Measurements from ENCODE around the gene CD58. TPM values are rescaled to one million over a fixed set of nuclear protein-coding genes. Genes with fewer than 3 reads are reported as not detected.
"Not testable (repeated sequence)": the region's sequence is repeated elsewhere in the genome, so short reads cannot be mapped to it uniquely, and the experiment has no call there.

Gene CD58
- total RNA-seq, 1 experiment from 2014 or later, result 23.6 TPM

DNA sequence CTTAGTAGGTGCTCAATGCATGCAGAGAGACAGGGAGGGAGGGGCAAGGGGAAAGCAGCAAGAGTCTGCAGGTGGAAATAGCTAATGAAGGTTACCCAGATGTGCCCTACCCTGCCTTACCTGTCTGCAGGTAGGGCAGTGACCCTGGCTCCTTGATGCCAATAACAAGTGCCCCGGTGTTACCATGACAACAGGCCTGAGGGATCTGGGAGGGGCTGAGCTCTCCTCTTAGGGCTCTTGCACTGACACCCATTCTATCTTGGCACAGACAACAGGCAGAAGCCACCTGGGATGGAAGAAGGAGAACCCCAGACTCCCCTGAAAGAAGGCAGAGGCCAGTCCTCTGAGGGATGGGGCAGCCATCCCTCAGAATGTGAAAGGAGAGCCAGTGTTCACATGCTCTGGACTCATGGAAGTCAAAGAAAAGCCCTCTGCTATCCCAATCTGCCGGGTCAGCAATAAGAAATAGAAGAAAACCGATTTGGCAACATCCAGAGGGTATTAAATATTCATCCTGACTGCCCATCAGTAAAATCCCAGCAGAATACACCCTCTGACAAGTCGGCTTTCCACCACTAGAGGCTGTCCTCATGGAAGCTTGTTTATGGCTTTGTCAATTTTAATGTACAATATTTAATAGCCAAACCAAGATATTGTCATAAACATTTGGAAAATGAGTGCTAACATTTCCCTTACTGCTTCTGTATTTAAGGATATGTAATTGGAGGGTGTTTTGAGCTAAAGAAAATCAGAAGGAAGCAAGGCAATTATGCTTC, 24.4 kb upstream of the CD58 start:
- H3K4me2 ChIP-seq; POLR2A ChIA-PET (ENCODE audit: unreplicated experiment); DNase-seq: not testable (repeated sequence)

DNA sequence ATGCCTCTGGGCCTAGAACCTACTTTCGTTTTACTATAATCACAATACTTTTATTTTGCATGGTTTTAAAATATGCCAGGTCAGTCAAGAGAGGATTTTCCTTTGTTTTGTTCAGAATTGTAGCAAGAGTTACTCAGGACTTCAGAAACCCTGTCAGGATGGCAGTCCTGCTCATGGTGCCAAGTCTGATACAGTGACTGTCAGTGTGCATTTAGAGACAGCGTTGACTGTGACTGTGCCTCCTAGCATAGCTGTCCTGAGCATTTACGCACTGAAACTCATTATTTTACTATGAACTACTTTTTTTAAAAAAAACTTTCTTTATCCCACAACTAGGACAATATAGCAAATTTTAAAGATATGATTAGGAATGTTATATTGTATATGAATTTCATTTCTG, 23.2 kb upstream of the CD58 start:
- H3K9me3 ChIP-seq (ENCODE audit: insufficient read depth, low read depth); BruUV-seq (replicated peaks); POLR2A ChIA-PET (ENCODE audit: unreplicated experiment); H3K36me3 ChIP-seq (ENCODE audit: low read depth); H3K9me2 ChIP-seq (ENCODE audit: insufficient read depth); H2AFZ ChIP-seq; H3K79me2 ChIP-seq (ENCODE audit: low read depth); CTCF ChIA-PET; H3K27ac ChIP-seq; H4K20me1 ChIP-seq (ENCODE audit: insufficient read depth); intact Hi-C loops (cut with micrococcal nuclease; ENCODE audit: unreplicated experiment); H3K27me3 ChIP-seq (ENCODE audit: insufficient read depth, low read depth); H3K4me2 ChIP-seq; DNase-seq; H3F3A ChIP-seq (ENCODE audit: insufficient read depth, low read depth); H3K4me3 ChIP-seq: not testable (repeated sequence)
- peaks cover 14% of the 10 kb centered on the region for H3K4me1 ChIP-seq (replicated peaks; ENCODE audit: insufficient read depth)

More for the DNA sequence above, 24.4 kb upstream of the CD58 start:
- TF ChIP-seq, protein P1, sequence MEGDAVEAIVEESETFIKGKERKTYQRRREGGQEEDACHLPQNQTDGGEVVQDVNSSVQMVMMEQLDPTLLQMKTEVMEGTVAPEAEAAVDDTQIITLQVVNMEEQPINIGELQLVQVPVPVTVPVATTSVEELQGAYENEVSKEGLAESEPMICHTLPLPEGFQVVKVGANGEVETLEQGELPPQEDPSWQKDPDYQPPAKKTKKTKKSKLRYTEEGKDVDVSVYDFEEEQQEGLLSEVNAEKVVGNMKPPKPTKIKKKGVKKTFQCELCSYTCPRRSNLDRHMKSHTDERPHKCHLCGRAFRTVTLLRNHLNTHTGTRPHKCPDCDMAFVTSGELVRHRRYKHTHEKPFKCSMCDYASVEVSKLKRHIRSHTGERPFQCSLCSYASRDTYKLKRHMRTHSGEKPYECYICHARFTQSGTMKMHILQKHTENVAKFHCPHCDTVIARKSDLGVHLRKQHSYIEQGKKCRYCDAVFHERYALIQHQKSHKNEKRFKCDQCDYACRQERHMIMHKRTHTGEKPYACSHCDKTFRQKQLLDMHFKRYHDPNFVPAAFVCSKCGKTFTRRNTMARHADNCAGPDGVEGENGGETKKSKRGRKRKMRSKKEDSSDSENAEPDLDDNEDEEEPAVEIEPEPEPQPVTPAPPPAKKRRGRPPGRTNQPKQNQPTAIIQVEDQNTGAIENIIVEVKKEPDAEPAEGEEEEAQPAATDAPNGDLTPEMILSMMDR (conservative IDR thresholded peaks at IDR 0.05), result peak; percentile 55; the same call in 1 of the 2 replicates
- H3K4me3 ChIP-seq; BruUV-seq (replicated peaks); H3K4me1 ChIP-seq (replicated peaks; ENCODE audit: insufficient read depth); H3K27ac ChIP-seq; H3K36me3 ChIP-seq (ENCODE audit: low read depth); H3K9me3 ChIP-seq (ENCODE audit: insufficient read depth, low read depth); H3F3A ChIP-seq (ENCODE audit: insufficient read depth, low read depth); H4K20me1 ChIP-seq (ENCODE audit: insufficient read depth); H3K9me2 ChIP-seq (ENCODE audit: insufficient read depth); H3K79me2 ChIP-seq (ENCODE audit: low read depth); H3K27me3 ChIP-seq (ENCODE audit: insufficient read depth, low read depth); intact Hi-C loops (cut with micrococcal nuclease; ENCODE audit: unreplicated experiment); H2AFZ ChIP-seq: not testable (repeated sequence)
- CTCF ChIA-PET, result interaction anchor here (1.0 kb wide), 1 partner anchor 21 kb away, joined by 3 read pairs; no protein-coding TSS in a partner anchor

DNA sequence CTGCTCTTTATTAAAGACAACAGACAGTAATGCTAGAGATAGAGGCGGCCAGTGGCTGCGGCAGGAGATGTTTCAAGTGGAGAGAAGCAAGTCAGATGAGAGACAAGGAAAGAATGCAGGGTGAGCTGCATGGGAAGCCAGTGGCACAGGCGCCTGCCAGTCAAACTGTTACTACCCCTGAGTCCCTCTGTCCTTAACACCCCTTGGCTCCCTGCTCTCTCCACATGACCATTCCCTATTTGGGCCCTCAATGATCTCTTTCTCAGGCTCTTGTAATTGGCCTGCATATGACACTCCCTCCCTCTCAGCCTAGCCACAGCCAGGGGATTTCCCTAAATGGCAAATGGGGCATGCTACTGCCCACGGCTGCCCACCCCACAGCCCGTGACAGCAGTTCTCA, 22.6 kb upstream of the CD58 start:
- H3K27ac ChIP-seq; BruUV-seq (replicated peaks); H4K20me1 ChIP-seq (ENCODE audit: insufficient read depth); H3K36me3 ChIP-seq (ENCODE audit: low read depth); H3K4me2 ChIP-seq; H3K79me2 ChIP-seq (ENCODE audit: low read depth); DNase-seq; POLR2A ChIA-PET (ENCODE audit: unreplicated experiment); H2AFZ ChIP-seq; H3K9me2 ChIP-seq (ENCODE audit: insufficient read depth); H3K27me3 ChIP-seq (ENCODE audit: insufficient read depth, low read depth); H3K9me3 ChIP-seq (ENCODE audit: insufficient read depth, low read depth); CTCF ChIA-PET; H3K4me3 ChIP-seq; intact Hi-C loops (cut with micrococcal nuclease; ENCODE audit: unreplicated experiment): not testable (repeated sequence)
- H3K4me1 ChIP-seq (replicated peaks; ENCODE audit: insufficient read depth), result peaks cover 18% of the 10 kb centered on the region
- H3F3A ChIP-seq (ENCODE audit: insufficient read depth, low read depth), result peaks cover 10% of the 10 kb centered on the region

DNA sequence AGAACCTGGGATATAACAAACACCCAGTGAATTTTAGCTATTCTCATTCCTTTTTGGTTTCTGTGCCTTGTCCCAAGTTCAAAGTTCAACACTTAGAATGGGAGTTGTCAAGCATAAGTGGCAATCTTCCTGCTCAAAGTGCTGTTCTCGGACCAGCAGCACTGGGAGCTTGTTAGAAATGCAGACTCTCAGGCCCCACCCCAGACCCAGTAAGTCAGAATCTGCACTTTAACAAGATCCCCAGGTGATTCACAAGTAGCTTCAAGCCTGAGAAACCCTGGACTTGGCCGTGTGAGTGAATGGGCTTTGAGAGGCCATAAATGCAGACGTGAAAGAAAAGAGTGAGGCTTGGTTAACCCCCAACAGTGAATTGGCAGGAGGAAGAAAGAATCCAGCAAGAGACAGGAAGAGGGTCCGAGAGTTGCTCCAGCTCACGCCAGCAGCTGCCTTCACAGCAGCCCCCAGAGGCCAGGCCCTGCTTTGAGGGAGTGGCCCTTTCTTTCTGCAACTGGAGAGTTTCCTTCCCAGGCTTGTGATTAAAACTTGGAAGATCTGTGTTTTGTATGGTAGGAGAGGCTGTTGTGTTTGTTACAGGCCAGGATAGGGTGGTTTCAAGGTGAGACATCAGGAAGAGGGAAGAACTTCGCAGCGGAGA, 21.3 kb upstream of the CD58 start:
- Histone ChIP-seq H3K36me3 (ENCODE audit: low read depth) (peaks cover 13% of the 10 kb centered on the region; the same call in 1 of the 2 replicates), H3K4me1 (replicated peaks; ENCODE audit: insufficient read depth) (peaks cover 27% of the 10 kb centered on the region), H3F3A (ENCODE audit: insufficient read depth, low read depth) (peaks cover 10% of the 10 kb centered on the region)
- DNase-seq; H3K79me2 ChIP-seq (ENCODE audit: low read depth); H3K27ac ChIP-seq; H3K4me2 ChIP-seq; POLR2A ChIA-PET (ENCODE audit: unreplicated experiment); H2AFZ ChIP-seq; H3K27me3 ChIP-seq (ENCODE audit: insufficient read depth, low read depth); H3K9me3 ChIP-seq (ENCODE audit: insufficient read depth, low read depth); intact Hi-C loops (cut with micrococcal nuclease; ENCODE audit: unreplicated experiment); H4K20me1 ChIP-seq (ENCODE audit: insufficient read depth); BruUV-seq (replicated peaks); H3K9me2 ChIP-seq (ENCODE audit: insufficient read depth); H3K4me3 ChIP-seq; CTCF ChIA-PET: not testable (repeated sequence)

DNA sequence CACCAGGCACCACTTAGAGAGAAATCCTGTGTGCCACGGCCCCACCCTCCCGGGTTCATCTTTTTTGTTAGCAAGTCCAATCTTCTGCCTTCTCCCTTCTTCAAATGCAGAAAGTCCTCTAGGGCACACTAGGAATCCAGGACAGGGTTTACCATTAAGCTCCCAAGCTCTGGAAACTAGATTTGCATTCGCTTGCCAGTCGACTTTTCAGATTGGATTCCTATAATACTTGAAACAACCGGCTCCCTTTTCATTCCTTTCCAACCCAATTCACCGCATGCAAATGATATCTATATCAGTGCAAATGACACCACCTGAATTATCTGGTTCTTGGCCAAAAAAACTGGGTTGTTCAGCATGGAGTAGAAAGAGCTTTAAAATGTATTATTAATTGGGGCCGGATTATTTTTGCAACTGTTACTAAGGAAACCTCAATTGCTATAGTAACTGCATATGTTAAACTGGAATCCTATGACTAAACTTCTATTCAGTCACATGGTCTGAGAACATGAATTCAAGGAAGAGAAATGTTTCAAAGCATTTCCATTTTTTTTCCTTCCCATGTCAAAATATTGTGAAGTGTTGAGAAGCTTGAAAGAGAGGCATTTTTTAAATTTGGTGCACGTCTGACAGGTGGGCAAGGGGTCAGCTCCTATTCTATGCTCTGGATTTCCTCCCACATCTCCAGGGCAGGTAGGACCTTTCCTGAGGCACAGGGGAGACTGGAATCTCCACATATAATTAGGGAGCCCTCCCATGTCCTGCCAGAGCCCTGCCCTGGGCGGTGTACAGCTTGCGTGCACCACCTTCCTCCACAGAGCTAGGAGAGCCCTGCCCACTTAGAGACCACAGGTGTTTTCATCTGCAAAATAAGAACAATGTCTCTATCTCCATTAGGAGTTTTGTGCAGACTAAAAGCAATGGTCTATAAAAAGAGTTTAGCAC, 20.5 kb upstream of the CD58 start:
- H3K4me2 ChIP-seq; CTCF ChIA-PET; DNase-seq; BruUV-seq (replicated peaks); H2AFZ ChIP-seq; POLR2A ChIA-PET (ENCODE audit: unreplicated experiment); H3K9me2 ChIP-seq (ENCODE audit: insufficient read depth); H3K27me3 ChIP-seq (ENCODE audit: insufficient read depth, low read depth); H3K9me3 ChIP-seq (ENCODE audit: insufficient read depth, low read depth); H3K79me2 ChIP-seq (ENCODE audit: low read depth); H3K27ac ChIP-seq; H4K20me1 ChIP-seq (ENCODE audit: insufficient read depth); intact Hi-C loops (cut with micrococcal nuclease; ENCODE audit: unreplicated experiment); H3K4me3 ChIP-seq: not testable (repeated sequence)
- peaks cover 35% of the 10 kb centered on the region for H3K4me1 ChIP-seq (replicated peaks; ENCODE audit: insufficient read depth)
- H3K36me3 ChIP-seq (ENCODE audit: low read depth), result peaks cover 13% of the 10 kb centered on the region; the same call in 1 of the 2 replicates
- H3F3A ChIP-seq (ENCODE audit: insufficient read depth, low read depth), result peaks cover 17% of the 10 kb centered on the region

DNA sequence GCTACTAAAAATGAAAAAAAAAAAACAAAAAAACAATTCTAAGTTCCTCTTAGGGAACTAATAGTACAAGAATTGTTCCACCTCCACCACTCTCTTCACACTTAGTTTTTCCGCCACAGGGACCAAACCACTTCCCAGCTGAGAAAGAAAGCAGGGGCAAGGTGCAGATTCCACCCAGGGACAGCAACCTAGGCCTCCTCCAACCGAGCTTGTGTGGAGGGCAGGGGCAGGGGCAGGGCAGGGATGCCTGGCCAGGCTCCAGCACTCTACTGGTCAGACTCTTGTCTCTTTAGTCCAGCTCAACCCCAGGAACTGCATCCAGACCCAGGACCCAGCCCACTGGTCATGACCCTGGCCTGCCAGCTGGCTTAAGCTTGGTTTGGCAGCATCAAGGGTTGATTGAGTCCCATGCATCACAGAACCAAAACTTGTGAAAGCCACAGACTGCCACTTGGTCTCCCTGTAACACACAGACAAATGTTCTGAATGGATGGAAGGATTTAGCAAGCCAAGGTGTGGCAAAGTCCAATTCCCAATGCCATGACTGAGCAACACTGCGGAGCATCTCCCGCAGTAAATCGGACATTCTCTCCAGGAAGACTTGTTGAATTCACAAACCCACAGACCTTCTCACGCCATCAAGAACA, 19.7 kb upstream of the CD58 start:
- H3K9me2 ChIP-seq (ENCODE audit: insufficient read depth); POLR2A ChIA-PET (ENCODE audit: unreplicated experiment); H3K79me2 ChIP-seq (ENCODE audit: low read depth); DNase-seq; H3K27me3 ChIP-seq (ENCODE audit: insufficient read depth, low read depth); H4K20me1 ChIP-seq (ENCODE audit: insufficient read depth); CTCF ChIA-PET; H3K9me3 ChIP-seq (ENCODE audit: insufficient read depth, low read depth); BruUV-seq (replicated peaks); H3K27ac ChIP-seq; H3K4me2 ChIP-seq; H2AFZ ChIP-seq; H3K36me3 ChIP-seq (ENCODE audit: low read depth); H3K4me3 ChIP-seq; intact Hi-C loops (cut with micrococcal nuclease; ENCODE audit: unreplicated experiment): not testable (repeated sequence)
- peaks cover 41% of the 10 kb centered on the region for H3K4me1 ChIP-seq (replicated peaks; ENCODE audit: insufficient read depth)
- H3F3A ChIP-seq (ENCODE audit: insufficient read depth, low read depth), result peaks cover 18% of the 10 kb centered on the region
